Measurements from ENCODE around the gene PIPOX. TPM values are rescaled to one million over a fixed set of nuclear protein-coding genes. Genes with fewer than 3 reads are reported as not detected.

The PIPOX gene
- total and polyA plus RNA-seq, 2 donors from 2014 or later, result 2.8 to 78.0 TPM

GRCh38 chr17:29038085-29038795 lies 4.7 kb upstream of the PIPOX start:
- Histone ChIP-seq H3K4me3 (ENCODE audit: low read length in 3 of 3) (no peak overlapping the region), H3K4me1 (ENCODE audit: control insufficient read depth in 2 of 3, insufficient read depth in 2 of 3, low read depth in 1 of 3, low read length in 3 of 3) (peaks cover 0 to 7% (median 6%) of the 10 kb centered on the region in 3 donors), H3K27ac (ENCODE audit: low read depth in 2 of 2, low read length in 2 of 2) (no peak overlapping the region), H3K9ac (ENCODE audit: low read length in 3 of 3) (no peak overlapping the region), H3K9me3 (ENCODE audit: control insufficient read depth in 2 of 3, insufficient read depth in 1 of 3, low read length in 3 of 3) (peaks cover 0 to 12% (median 5%) of the 10 kb centered on the region in 3 donors), H3K36me3 (ENCODE audit: control insufficient read depth in 2 of 3, insufficient read depth in 3 of 3, low read length in 3 of 3) (no peaks in the 10 kb centered on the region), H3K27me3 (ENCODE audit: control insufficient read depth, insufficient read depth, low read length) (no peaks in the 10 kb centered on the region)
- no peak for TF ChIP-seq CTCF (IDR thresholded peaks at IDR 0.05; ENCODE audit: borderline replicate concordance, extremely low read depth, insufficient read depth)
- intact Hi-C loops (cut with DNase I), result no loop called here
- DNase-seq (no peak), FAIRE-seq (no peak)

DNA sequence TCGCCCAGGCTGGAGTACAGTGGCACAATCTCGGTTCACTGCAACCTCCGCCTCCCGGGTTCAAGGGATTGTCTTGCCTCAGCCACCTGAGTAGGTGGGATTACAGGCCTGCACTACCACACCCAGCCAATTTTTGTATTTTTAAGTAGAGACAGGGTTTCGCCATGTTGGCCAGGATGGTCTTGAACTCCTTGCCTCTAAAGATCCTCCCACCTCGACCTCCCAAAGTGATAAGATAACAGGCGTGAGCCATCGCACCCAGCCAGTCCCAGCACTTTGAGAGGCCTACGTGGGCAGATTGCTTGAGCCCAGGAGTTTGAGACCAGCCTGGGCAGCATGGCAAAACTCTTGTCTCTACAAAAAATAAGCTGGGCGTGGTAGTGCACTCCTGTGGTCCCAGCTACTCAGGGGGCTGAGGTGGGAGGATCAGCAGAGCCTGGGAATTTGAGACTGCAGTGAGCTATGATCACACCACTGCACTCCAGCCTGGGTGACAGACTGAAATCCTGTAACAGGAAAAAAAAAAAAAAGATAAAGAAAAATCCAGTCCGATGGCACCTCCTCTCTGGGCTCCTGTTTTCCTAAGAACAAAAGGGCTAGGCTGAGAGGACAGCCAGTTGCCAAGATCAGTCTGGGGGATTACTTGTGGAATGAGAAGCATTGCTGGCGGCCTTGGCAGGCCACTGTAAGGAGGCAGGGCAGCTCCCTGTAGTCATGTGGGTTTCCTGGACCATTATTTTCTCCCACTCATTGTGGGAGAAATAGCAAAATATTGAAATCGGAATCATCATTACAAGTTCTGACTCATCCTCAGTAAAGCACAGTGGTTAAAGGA lies 3.0 kb upstream of the PIPOX start:
- H3K9ac ChIP-seq (ENCODE audit: low read length in 3 of 3), result no peak overlapping the region
- no peak for TF ChIP-seq CTCF (IDR thresholded peaks at IDR 0.05; ENCODE audit: borderline replicate concordance, extremely low read depth, insufficient read depth)
- DNase-seq (no peak), FAIRE-seq (no peak)
- no peak overlapping the region for H3K27ac ChIP-seq (ENCODE audit: low read depth in 2 of 2, low read length in 2 of 2)
- H3K9me3 ChIP-seq (ENCODE audit: control insufficient read depth in 2 of 3, insufficient read depth in 1 of 3, low read length in 3 of 3), result peaks cover 0 to under 1% (median 0%) of the 10 kb centered on the region in 3 donors
- H3K4me3 ChIP-seq (ENCODE audit: low read length in 3 of 3), result no peak overlapping the region
- peaks cover 0 to 7% (median 7%) of the 10 kb centered on the region in 3 donors for H3K4me1 ChIP-seq (ENCODE audit: control insufficient read depth in 2 of 3, insufficient read depth in 2 of 3, low read depth in 1 of 3, low read length in 3 of 3)
- intact Hi-C loops (cut with DNase I), result no loop called here
- H3K36me3 ChIP-seq (ENCODE audit: control insufficient read depth in 2 of 3, insufficient read depth in 3 of 3, low read length in 3 of 3), result no peaks in the 10 kb centered on the region
- no peaks in the 10 kb centered on the region for H3K27me3 ChIP-seq (ENCODE audit: control insufficient read depth, insufficient read depth, low read length)

DNA sequence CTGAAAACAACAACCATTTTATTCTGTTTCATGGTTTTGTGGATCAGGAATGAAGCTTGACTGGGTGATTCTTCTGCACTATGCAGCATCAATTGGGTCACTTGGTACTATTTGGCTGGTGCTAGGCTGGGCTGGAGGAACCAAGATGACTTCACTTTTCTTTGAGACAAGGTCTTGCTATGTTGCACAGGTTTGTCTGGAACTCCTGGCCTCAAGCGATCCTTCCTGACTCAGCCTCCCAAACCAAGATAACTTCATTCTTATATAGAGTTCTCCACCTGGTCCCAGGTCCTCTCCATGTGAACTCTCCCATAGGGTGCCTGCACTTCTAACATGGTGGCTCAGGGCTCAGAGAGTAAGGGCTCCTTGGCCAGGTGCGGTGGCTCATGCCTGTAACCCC lies 1.9 kb upstream of the PIPOX start:
- no peak for TF ChIP-seq CTCF (IDR thresholded peaks at IDR 0.05; ENCODE audit: borderline replicate concordance, extremely low read depth, insufficient read depth)
- no peak for FAIRE-seq

More for the DNA sequence above, 1.9 kb upstream of the PIPOX start:
- H3K27ac ChIP-seq (ENCODE audit: low read depth in 2 of 2, low read length in 2 of 2), result no peak overlapping the region
- H3K27me3 ChIP-seq (ENCODE audit: control insufficient read depth, insufficient read depth, low read length), result no peaks in the 10 kb centered on the region
- peaks cover 0 to 7% (median 7%) of the 10 kb centered on the region in 3 donors for H3K4me1 ChIP-seq (ENCODE audit: control insufficient read depth in 2 of 3, insufficient read depth in 2 of 3, low read depth in 1 of 3, low read length in 3 of 3)
- no peak for DNase-seq
- no peaks in the 10 kb centered on the region for H3K9me3 ChIP-seq (ENCODE audit: control insufficient read depth in 2 of 3, insufficient read depth in 1 of 3, low read length in 3 of 3)
- intact Hi-C loops (cut with DNase I), result no loop called here
- H3K36me3 ChIP-seq (ENCODE audit: control insufficient read depth in 2 of 3, insufficient read depth in 3 of 3, low read length in 3 of 3), result no peaks in the 10 kb centered on the region
- no peak overlapping the region for H3K9ac ChIP-seq (ENCODE audit: low read length in 3 of 3)
- no peak overlapping the region for H3K4me3 ChIP-seq (ENCODE audit: low read length in 3 of 3)

All from kidney (tissue), 14 donors.